Activated gamma-delta T cell treated with anti-CD3 and anti-CD28 coated beads, Interleukin-2, amount 50 U/mL, for 16 hours (primary cell): Measurements from ENCODE around the gene MSRB1.
"Not testable (repeated sequence)": the region's sequence is repeated elsewhere in the genome, so short reads cannot be mapped to it uniquely, and the experiment has no call there.

Source experiments
- DNase-seq: peaks from one replicate; pipeline ENCODE4 v3.0.0-alpha.2; 2020; ENCODE audit warnings: low read depth

Gene MSRB1

DNA sequence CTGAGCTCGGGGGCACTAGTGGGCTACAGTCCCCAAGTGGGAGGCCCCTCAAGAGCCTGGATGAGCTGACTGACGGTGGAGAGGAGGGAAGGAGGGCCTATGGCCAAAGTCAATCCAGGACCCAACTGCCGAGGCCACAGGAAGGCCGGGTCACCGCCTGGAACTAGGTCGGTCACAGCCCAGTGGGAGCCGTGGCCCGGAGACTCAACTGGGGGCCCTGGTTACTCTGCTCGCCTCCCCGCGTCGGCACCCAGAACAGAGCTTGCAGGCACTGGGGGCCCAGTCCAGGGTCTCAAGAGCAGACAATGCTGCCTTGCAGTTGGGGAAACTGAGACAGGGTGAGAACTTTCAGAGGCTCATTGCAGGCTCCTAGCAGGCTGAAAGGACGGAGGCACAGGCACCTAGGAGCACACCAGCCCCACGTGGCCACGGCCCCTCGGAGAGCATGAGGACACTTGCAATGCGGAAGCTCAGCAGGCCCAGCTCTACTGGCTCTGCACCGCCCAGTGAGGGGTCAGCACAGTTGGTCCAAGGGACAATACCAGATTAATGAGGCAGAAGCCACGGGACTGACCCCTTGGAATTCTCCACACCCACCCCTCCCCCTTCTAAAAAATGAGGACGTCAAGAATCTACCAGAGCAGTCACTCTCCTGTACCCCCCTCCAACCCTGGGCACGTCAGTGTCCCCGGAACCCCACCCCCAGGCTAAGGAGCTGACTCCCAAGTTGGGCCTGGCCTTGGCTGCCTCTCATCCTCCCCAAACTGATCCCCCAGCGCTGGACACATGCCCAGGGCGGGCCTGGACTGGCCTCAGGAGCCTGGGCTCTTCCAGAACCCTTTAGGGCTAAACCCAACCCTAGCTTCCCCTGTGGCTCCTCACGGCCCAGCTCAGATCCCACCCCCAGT is 27.0 kb downstream of the MSRB1 start:
- DNase-seq, result no peak

DNA sequence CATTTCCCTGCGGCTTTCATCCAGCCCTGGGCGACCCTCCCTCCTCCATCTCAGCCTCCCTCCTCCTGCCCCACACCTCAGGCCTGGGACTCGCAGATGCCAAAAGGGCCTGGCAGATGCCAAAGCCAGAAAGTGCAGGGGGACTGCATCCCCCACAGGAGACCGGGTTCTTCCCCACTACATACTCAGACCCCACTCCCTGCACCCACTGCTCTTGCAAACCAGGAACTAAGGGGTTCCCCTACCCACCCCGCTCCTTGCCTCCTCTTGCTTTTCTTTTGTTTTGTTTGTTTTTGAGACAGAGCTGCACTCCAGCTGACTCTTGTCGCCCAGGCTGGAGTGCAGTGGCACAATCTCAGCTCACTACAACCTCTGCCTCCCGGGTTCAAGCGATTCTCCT is 28.0 kb downstream of the MSRB1 start:
- DNase-seq, result no peak

DNA sequence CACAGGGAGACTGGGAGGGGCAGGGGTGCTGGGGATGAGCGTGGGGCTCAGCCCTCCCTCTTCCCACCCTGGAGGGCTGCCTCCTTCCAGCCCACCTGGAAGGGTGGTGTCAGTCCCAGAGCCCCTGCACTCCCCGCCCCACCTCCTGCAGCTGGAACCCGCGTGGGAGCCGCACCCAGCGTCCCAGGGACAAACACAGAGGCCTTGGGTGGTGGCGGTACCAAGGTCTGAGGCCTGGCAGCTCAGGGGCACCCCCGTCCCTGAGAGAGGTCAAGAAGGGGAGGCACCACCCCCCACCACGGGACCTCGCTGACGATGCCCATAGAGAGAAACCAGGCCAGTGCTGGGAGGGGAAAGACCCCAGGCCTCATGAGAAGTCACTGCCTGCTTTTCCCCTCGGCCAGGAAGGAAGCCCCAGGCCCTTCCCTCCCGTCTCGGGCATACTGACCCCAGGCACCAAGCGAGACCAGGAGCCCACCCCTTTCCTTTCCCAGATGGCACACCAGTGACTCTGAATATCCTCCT is 28.9 kb downstream of the MSRB1 start:
- DNase-seq, result no peak

DNA sequence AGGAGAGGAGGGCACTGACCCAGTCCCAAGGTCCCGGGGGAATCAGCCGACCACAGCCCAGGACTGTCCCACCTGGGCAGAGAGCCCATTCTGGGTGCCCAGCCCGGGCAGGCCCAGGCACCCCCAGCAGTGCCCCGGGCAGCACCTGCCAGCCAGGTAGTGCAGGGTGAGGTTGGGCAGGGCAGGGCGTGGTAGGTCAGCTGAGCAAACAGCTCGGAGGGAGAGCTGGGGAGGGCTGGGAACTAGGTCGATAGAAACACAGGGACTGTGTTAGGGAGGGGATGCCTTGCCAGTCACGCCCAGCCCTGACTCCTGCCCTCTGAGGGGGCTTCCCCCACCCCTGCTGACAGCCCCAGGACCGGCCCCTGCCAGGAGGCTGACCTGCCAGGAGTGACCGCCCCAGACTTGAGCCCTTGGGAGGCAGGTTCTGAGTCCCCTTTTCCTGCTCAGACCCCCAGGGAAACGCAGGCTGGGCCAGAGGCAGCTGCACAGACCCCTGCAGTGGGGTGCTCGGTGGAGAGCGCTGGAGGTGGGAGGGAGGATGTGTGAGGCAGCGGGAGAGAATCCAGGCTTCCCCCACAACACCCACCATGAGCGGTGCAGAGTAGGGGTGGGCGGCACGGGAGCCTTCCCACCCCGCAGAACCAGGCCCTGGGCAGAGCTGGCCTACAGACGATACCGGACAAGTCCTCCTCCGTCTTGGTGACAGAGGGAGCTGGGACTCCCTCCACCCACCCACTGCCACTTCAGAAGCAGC is 29.5 kb downstream of the MSRB1 start:
- DNase-seq, result no peak

DNA sequence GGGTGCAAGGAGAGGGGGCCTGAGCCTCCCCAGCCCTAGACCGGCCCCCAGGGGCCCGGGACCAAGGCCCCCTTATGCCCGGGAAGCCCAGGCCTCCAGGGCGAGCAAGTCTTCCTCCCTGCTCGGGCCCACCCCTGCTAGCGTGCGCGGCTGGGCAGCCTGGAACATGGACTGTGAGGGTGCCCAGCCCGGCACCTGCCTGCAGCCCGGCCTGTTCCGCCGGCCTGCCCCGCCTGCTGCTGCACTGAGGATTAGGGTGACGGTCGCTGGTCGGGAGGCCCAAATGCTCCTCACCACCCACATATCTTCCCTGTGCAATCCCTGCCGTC is 30.8 kb downstream of the MSRB1 start:
- no peak for DNase-seq

DNA sequence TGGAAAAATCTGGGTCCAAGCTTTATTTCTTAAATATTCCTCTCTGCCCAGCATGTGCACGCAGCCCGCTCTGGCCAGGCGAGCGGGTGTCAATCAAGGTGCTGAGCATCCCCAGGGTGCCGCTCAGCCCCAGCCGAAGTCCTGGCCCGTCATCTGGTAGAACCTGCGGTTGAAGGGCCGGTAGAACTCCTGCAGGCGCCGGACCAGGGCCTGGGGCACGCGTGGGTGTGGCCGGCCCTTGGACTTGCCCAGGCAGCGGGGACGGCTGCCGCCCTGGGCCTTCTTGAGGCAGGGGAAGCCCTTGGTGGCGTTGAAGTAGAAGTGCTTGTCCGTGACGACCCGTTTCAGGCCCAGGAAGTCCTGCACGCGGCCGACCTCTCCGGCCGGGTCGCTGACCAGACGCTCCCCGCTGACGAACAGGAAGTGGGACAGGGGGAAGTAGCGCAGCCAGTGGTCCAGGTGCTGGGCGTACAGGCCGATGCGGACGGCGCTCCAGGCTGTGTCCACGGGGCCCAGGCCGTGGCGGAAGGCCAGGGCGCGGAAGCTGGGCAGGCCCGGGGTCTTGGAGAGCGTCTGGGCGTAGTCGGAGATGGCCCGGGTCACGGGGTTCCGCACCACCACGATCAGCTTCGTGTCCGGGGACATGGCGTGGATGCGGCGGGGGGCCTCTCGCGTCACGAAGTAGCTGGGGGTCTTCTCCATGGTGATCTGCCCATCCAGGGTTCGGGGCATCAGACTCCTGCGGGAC is 31.4 kb downstream of the MSRB1 start:
- DNase-seq, result no peak

DNA sequence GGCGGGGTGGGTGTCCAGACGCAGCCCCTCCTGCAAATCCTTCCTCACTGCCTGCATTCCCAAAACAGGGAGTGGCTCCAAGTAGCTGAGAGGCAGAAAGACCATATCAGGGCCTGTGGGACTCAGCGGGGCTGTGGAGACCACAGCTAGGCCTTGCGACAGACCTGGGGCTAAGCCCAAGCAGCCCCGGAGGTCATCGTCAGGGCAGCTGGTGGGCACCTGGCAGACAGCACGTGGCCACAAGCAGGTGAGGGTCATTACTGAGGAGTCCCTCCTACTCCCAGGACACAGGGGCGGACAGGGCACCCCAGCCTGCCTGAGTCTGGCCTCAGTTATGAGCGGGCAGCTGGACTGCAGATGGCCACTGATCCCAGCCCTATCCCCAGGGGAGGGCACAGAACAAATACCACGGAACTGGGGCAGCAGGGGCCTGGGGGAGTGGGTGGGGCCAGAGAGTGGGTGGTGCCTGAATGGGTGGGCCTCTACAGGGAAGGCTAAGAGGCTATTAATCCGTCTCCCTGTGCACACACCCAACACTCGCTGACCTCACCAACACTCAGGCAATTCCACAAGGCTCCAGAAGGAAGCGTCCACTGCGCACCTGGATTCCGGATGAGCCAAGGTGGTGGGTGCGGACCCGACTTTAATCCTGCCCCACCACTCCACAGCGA is 33.3 kb downstream of the MSRB1 start:
- DNase-seq, result no peak

DNA sequence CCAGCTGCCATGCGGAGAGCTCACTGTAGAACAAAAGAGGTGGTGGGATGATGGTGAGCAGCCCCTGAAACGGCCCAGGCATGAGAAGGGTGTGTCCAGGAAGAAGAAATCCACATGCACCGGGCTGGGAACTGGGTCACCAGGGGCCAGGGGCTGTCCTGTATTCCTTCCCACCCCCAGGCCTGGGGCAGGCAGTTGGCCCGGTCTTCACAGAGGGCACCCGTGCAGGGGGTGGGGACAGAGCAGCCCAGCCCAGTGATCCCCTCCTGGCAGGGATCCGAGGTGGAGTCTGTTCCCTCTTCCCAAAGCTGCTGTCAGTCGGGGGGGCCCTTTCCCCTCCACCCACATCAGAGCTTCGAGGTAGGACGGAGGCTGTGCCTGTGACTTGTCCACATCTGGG is 34.0 kb downstream of the MSRB1 start:
- DNase-seq, result no peak

DNA sequence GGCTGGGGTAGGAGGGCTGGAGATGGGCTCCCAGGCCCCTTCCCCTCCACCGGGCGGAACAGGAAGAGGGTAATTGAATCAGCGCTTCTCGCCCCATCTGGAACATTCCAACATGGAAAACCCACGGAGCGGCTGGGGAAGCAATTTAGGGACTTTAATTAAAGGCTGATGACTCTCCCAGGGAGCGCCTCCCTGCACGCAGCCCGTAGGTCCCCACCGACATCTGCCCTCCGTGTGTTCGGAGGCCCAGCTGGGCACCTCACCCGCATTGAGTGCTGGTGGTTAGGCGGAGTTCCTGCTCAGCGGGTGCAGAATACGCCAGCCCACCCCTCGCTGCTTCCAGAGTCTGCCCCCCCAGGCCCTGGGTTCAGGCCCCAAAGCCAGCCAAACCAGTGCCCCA is 34.8 kb downstream of the MSRB1 start:
- no peak for DNase-seq

DNA sequence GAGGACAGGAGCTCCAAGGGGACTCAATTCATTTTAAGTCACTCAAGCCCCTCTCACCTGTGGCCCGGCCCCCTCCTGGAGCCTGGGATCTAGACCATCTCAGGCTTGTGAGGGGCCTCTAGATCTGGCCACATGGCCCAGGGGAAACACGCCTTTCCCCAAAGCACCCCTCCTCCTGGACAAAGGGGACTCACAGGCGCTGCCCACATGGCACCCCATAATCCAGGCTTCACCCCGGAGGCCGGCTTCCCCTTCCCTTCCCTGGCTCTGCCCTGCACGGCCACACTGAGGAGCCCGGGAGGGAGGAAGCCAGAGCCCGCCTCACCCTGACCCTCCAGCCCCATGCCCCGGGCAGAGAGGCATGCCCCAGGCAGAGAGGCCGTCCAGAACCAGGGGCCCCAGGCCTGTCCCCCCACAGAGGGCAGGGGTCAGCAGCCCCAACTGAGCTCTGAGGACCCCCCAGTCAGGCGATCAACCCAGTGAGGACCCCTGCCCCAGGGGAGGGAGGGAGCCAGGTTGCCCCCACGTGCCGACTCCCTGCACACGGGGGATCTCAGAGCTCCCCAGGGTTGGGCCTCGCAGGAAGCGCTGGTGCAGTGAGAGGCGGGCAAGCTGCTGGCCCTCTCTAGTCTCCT is 35.7 kb downstream of the MSRB1 start:
- DNase-seq, result no peak

DNA sequence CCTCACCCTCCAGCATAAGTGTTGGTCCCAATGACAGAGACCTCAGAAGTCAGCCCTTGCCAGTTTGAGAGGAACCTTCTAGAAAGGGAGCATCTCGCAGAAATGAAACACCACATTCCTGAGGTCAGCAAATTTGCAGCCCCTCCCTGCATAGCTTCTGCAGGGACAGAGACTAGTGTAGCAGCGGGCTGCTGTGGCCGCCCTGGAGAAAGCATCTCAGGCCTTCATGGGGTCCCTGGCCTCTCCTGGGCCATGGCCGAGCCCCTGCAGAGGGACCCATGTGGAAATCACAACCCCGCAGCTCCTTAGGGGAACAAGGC is 36.2 kb downstream of the MSRB1 start:
- no peak for DNase-seq

DNA sequence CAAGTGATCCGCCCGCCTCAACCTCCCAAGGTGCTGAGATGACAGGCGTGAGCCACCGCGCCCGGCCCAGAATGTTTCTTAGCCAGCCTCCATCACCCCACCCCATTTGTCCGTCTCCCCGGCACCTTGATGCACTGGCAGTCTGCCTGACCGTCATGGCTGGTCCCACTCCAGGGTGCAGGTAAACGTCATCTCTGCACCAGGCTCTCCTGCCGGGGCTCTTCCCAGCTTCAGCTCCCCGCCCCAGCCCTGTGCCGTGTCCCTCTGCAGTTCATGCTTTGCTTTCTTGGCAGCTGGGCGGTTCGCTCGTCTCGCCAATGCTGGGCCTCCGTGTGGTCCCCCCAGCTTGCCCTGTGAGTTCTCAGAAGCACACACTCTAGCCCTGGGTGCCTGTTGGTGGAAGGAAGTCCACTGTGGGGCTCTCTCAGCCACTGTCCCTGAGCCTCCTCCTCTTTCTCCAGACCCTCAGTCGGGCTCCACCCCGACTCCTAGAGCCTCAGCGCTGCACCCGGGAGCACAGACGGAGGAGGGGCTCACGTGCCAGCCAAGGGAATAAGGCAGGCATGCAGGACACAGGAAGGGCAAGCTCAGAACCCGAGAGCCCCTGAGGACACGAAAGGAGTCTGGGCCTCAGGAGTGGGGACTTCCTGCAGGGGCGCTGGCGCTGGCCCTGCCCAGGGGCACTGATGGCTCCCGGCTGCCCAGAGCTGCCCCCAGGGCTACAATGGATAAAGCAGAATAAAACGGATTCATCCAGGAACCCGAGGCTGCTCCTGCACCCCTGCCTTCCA is 36.7 kb downstream of the MSRB1 start:
- DNase-seq, result no peak

DNA sequence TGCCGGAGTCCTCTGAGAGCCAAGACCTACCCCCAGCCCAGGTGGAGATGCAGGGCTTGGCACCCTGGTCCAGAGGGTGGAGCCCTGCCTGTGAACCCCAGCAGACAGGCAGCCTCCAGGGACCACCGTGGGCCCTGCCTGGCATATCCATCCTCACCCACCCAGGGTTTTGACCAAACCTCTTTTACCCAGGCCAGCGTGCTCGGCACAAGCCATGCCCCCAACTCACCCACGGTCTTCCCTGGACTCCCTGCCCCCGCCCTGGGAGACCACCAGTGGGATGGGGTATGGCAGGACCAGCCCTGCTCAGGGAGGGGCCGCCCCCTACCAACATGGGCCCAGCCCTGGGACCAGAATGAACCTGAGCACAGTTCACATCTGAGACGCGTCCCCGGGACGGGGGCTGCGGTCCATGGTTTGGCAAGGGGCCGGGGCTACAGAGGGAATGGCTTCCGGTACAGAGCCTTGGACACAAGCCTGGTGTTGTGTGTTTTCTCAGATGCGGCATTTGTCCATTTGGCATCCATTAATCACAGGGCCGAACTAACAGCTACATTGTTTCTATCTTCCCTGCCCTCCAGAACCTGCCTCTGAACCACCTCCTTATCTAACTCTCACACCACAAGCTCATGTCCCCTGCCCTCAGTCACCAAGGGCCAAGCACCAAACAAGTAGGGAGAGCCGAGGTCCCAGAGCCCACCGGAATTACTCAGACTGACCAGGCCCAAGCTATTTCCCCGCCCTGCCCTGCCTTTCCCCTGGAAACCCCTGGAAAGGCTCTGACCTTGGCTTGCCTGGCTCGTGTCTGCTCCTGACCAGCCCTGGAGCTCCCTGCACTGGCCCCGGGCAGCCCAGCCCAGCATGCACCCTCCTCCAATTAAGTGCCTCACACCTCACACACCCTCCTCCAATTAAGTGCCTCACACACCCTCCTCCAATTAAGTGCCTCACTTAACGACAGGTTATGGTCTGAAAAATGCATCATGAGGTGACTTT is 38.9 kb downstream of the MSRB1 start:
- DNase-seq, result no peak

DNA sequence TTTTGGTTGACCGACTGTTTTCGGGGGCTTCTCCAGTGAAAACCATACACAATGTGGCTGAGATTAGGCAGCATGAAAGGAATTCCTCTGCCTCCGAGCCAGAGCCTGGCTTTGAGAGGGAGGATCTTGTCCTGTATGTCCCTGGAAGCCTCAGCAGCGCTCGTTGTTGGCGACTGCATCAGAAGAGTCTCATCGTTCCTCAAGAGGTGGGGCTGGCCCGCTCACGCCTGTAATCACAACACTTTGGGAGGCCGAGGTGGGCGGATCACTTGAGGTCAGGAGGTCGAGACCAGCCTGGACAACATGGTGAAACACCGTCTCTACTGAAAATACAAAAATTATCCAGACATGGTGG is 39.8 kb downstream of the MSRB1 start:
- DNase-seq, result no peak

DNA sequence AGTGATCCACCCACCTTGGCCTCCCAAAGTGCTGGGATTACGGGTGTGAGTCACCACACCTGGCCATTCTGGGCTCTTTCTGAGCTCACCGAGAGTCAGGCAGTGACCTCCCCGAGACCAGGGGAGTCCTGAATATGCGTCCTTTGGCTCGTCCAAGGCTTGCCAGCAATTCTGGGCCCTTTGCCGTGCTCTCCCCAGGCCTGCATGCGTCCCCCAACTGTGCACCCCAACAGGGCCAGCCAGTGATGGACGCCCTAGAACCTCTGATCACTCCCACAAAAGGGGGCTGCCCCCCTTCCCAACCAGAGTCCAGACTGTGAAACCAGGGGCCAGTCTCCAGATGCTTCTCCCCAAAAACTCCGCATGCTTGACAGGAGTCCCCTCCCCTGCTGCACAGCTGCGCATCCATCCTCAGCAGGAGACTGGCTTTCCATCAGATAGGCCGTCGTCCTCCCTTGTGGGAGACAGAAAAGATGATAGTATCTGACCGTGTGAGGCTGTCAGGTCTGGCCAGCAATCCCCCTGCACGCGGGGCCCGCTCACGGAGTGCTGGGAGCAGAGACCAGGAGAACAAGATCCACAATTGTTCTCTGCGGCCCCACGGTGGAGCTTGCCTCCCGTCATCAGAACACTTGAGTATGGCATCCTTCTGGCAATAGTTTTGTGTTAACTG is 40.3 kb downstream of the MSRB1 start:
- no peak for DNase-seq

DNA sequence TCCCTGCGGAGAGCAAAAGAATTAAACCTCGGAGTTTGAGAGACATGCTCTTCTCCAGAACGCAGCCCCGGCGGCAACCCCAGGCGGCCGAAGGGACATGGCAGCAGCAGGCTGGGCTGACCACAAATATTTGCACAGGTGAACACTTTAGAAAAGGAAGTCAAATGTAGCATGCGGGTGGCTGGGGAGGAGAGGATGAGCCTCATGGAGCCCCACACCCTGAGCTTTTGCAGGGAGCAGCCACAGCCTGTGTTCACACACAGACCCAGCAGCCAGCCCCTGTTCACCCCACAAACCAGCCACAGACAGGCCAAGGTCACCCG is 42.6 kb downstream of the MSRB1 start:
- DNase-seq, result no peak

DNA sequence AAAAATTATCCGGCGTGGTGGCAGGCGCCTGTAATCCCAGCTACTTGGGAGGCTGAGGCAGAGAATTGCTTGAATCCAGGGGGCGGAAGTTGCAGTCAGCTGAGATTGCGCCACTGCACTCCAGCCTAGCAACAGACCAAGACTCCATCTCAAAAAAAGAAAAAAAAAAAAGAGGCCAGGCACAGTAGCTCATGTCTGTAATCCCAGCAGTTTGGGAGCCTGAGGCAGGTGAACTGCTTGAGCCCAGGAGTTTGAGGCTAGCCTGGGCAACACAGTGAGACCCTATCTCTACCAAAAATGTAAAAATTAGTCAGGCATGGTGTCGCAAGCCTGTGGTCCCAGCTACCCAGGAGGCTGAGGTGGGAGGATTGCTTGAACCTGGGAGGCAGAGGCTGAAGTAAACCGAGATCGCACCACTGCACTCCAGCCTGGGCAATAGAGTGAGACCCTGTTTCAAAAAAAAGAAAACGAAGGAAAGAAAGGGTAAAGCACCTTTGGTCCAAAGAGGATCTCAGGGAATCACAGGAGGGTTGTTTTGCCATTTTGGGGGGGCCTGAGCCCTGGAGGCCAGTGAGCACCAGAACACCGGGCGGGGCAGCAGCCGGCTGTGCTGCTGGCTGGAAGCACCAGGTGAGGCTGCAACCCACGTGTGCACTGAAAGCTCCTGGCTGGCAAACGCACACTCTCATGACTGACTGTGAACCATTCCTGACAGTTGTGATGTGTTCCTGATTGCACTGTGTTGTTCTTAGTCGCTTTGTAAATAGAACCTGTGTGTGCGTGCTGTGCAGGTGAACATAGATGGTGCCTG is 43.2 kb downstream of the MSRB1 start:
- DNase-seq, result no peak

DNA sequence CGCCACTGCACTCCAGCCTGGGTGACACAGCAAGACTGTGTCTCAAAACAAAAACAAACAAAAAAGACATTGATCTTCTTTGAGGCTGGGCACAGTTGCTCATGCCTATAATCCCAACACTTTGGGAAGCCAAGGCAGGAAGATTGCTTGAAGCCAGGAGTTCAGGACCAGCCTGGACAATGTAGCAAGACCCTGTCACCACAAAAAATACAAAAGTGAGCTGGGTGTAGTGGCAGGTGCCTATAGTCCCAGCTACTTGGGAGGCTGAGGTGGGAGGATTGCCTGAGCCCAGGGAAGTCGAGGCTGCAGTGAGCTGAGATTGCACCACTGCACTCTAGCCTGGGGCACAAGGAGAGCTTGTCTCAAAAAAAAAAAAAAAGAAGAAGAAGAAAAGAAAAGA is 45.3 kb downstream of the MSRB1 start:
- not testable (repeated sequence) for DNase-seq
